Vagina (tissue), 2 donors: ENCODE measurements around the gene CFAP73. TPM values are rescaled to one million over a fixed set of nuclear protein-coding genes. Genes with fewer than 3 reads are reported as not detected.

Source experiments
- DNase-seq, 2 donors: peaks; one replicate each; pipeline ENCODE4 v3.0.0-alpha.2; 2017; ENCODE audit errors: extremely low spot score in 2 of 2
- H3K27ac ChIP-seq: fragments of 200-600 bp; sonication (generic); one replicate; pipeline ENCODE4 v1.5.1; 2019
- H3K27me3 ChIP-seq: fragments of 200-600 bp; sonication (generic); one replicate; pipeline ENCODE4 v1.5.1; 2019
- H3K36me3 ChIP-seq, 2 donors: fragments of 200-600 bp; sonication (generic); one replicate each; pipeline ENCODE4 v1.5.1; 2017 to 2019
- H3K4me1 ChIP-seq: fragments of 200-600 bp; sonication (generic); one replicate; pipeline ENCODE4 v1.5.1; 2019
- H3K4me3 ChIP-seq, 2 donors: fragments of 200-600 bp; sonication (generic); 1 replicate in 1 of 2; 2 replicates in 1 of 2; pipeline ENCODE4 v1.5.1; 2016 to 2019
- H3K9me3 ChIP-seq: fragments of 200-600 bp; sonication (generic); one replicate; pipeline ENCODE4 v1.5.1; 2019
- CTCF ChIP-seq, 3 experiments: fragments of 450-650 bp in 2 of 3; fragments of 200-600 bp in 1 of 3; sonication (generic) in 1 of 3; IDR thresholded peaks; one replicate each; pipeline ENCODE4 v1.5.1; 2017 to 2019; ENCODE audit warnings: antibody characterized with exemption in 3 of 3, mild to moderate bottlenecking in 2 of 3, moderate library complexity in 2 of 3
- POLR2A ChIP-seq, 2 donors: fragments of 450-650 bp; IDR thresholded peaks; one replicate each; pipeline ENCODE4 v1.6.1; 2017; ENCODE audit warnings: antibody characterized with exemption in 2 of 2, mild to moderate bottlenecking in 2 of 2, moderate library complexity in 2 of 2
- POLR2AphosphoS5 ChIP-seq, 2 donors: sonication (generic); formaldehyde crosslinking; IDR thresholded peaks; one replicate each; pipeline ENCODE4 v1.9.0; 2017; ENCODE audit warnings: antibody characterized with exemption in 2 of 2, mild to moderate bottlenecking in 2 of 2, low read depth in 1 of 2; ENCODE audit not compliant: insufficient read depth in 1 of 2
- intact Hi-C: fragments of 100-400 bp; cut with DNase I; formaldehyde crosslinking; loops from one replicate; pipeline ENCODE4 v1.15.1; 2023
- microRNA-seq: library from miRNA; unstranded; fragments of <30 nt; microRNA quantifications from one replicate; pipeline ENCODE4, GENCODE V29; 2017; ENCODE audit warnings: borderline number of aligned reads, borderline replicate concordance
- small RNA-seq: library from RNA; depleted of rRNA; stranded (forward); fragments of <200 nt; gene quantifications from one replicate; pipeline ENCODE3, GENCODE V24; 2016
- total RNA-seq: library from RNA; depleted of rRNA; stranded (reverse); fragments of >200 nt; gene quantifications from one replicate; pipeline ENCODE4 v1.2.3, GENCODE V29; 2016

The CFAP73 gene
- total RNA-seq, 1 donor from 2014 or later, result not detected

GRCh38 chr12:113207613-113208040, 58.1 kb downstream of the CFAP73 start:
- no peaks in the 10 kb centered on the region for H3K9me3 ChIP-seq
- no peaks in the 10 kb centered on the region for H3K36me3 ChIP-seq
- no peaks in the 10 kb centered on the region for H3K27me3 ChIP-seq
- intact Hi-C loops, result no loop called here
- peaks cover 13% of the 10 kb centered on the region for H3K4me1 ChIP-seq
- no peak for TF ChIP-seq CTCF (IDR thresholded peaks at IDR 0.05)
- TF ChIP-seq POLR2AphosphoS5 (IDR thresholded peaks at IDR 0.05; ENCODE audit: insufficient read depth in 1 of 2, low read depth in 1 of 2), result no peak
- no peak for TF ChIP-seq POLR2A (IDR thresholded peaks at IDR 0.05)
- DNase-seq, result no peak
- no peak overlapping the region for H3K27ac ChIP-seq
- H3K4me3 ChIP-seq, result no peak overlapping the region

- no peaks in the 10 kb centered on the region for H3K27me3 ChIP-seq
- DNase-seq, result no peak
- H3K27ac ChIP-seq, result no peak overlapping the region
- intact Hi-C loops, result no loop called here
- H3K4me3 ChIP-seq, result no peak overlapping the region
- H3K4me1 ChIP-seq, result peaks cover 13% of the 10 kb centered on the region
- H3K9me3 ChIP-seq, result no peaks in the 10 kb centered on the region
- H3K36me3 ChIP-seq, result no peaks in the 10 kb centered on the region
- TF ChIP-seq POLR2A (IDR thresholded peaks at IDR 0.05) (no peak), CTCF (IDR thresholded peaks at IDR 0.05) (no peak)
Measured at GRCh38 chr12:113208041-113208934, 58.8 kb downstream of the CFAP73 start.

Small RNAs within 50 kb of the gene (microRNA-seq; reads per million reads assigned to microRNA genes)
- gene MIR7106, result not detected

Small RNAs within 50 kb of the gene (small RNA-seq; reads per million reads assigned to genes)
- gene MIR7106 (not detected), gene RF00019 (not detected)

Other genes starting within 250 kb of the CFAP73 start
- 30.9 TPM for gene OAS1, start 242.8 kb upstream of the CFAP73 start, total RNA-seq
- 20.1 TPM for gene OAS3, start 211.2 kb upstream of the CFAP73 start, total RNA-seq
- 14.0 TPM for gene OAS2, start 171.2 kb upstream of the CFAP73 start, total RNA-seq
- 8.3 TPM for gene DTX1, start 93.0 kb upstream of the CFAP73 start, total RNA-seq
- 11.0 TPM for gene RASAL1, start 14.0 kb upstream of the CFAP73 start, total RNA-seq
- gene DDX54, start 35.8 kb downstream of the CFAP73 start, total RNA-seq, result 52.5 TPM
- 14.5 TPM for gene RITA1, start 36.0 kb downstream of the CFAP73 start, total RNA-seq
- 39.5 TPM for gene TPCN1, start 71.7 kb downstream of the CFAP73 start, total RNA-seq
- gene SLC8B1, start 185.4 kb downstream of the CFAP73 start, total RNA-seq, result 42.2 TPM
- 38.1 TPM for gene PLBD2, start 208.9 kb downstream of the CFAP73 start, total RNA-seq